GM19035 (cell line): ENCODE results near the gene GRM7.
A peak's percentile ranks its signal among the peaks of the same experiment; 100 is the strongest.

ENCODE experiments used
- ATAC-seq: cut with Tn5 transposase; IDR thresholded peaks from one replicate; pipeline ENCODE4 v1.9.1; 2021; ENCODE audit not compliant: unreplicated experiment

Gene GRM7

GRCh38 chr3:7562892-7563291, 702.0 kb downstream of the GRM7 start:
- ATAC-seq, result no peak

- no peak for ATAC-seq
Observed at GRCh38 chr3:7565574-7565973, 704.7 kb downstream of the GRM7 start.

- peak; percentile 79 for ATAC-seq
Observed at GRCh38 chr3:7567160-7567559, 706.2 kb downstream of the GRM7 start.

GRCh38 chr3:7568526-7569184, 707.7 kb downstream of the GRM7 start:
- no peak for ATAC-seq

GRCh38 chr3:7573330-7573729, 712.4 kb downstream of the GRM7 start:
- ATAC-seq, result no peak

GRCh38 chr3:7574435-7574834, 713.5 kb downstream of the GRM7 start:
- no peak for ATAC-seq

GRCh38 chr3:7576071-7576470, 715.2 kb downstream of the GRM7 start:
- no peak for ATAC-seq

- ATAC-seq, result no peak
Observed at GRCh38 chr3:7576506-7576905, 715.6 kb downstream of the GRM7 start.

- ATAC-seq, result no peak
Observed at GRCh38 chr3:7577513-7577912, 716.6 kb downstream of the GRM7 start.

GRCh38 chr3:7581831-7582230, 720.9 kb downstream of the GRM7 start:
- ATAC-seq, result no peak

- no peak for ATAC-seq
Observed at GRCh38 chr3:7585052-7585451, 724.1 kb downstream of the GRM7 start.

- ATAC-seq, result no peak
Observed at GRCh38 chr3:7588236-7588635, 727.3 kb downstream of the GRM7 start.

GRCh38 chr3:7589526-7589925, 728.6 kb downstream of the GRM7 start:
- no peak for ATAC-seq

GRCh38 chr3:7602297-7602696, 741.4 kb downstream of the GRM7 start:
- ATAC-seq, result no peak

GRCh38 chr3:7607083-7607482, 746.2 kb downstream of the GRM7 start:
- no peak for ATAC-seq

- ATAC-seq, result no peak
Observed at GRCh38 chr3:7607676-7608075, 746.8 kb downstream of the GRM7 start.

- ATAC-seq, result no peak
Observed at GRCh38 chr3:7610634-7611033, 749.7 kb downstream of the GRM7 start.

- ATAC-seq, result no peak
Observed at GRCh38 chr3:7615043-7615442, 754.1 kb downstream of the GRM7 start.

GRCh38 chr3:7618606-7619005, 757.7 kb downstream of the GRM7 start:
- no peak for ATAC-seq

- ATAC-seq, result no peak
Observed at GRCh38 chr3:7620401-7620800, 759.5 kb downstream of the GRM7 start.

GRCh38 chr3:7621046-7621630, 760.2 kb downstream of the GRM7 start:
- ATAC-seq, result no peak

- no peak for ATAC-seq
Observed at GRCh38 chr3:7621651-7622050, 760.7 kb downstream of the GRM7 start.

GRCh38 chr3:7625021-7625420, 764.1 kb downstream of the GRM7 start:
- no peak for ATAC-seq
